DOHH2 (cell line): ENCODE results near the gene PCLO.

Source experiments
- EZH2phosphoT487 ChIP-seq: fragments of 200-600 bp; sonication (generic); IDR thresholded peaks from 2 replicates; pipeline ENCODE4 v1.6.1; 2017; ENCODE audit warnings: borderline replicate concordance, mild to moderate bottlenecking, antibody characterized with exemption, low read length, moderate library complexity, mixed read lengths
- TF ChIP-seq, protein P1 (sequence below): fragments of 200-600 bp; sonication (generic); IDR thresholded peaks from one replicate; pipeline ENCODE4 v1.5.1; 2014; ENCODE audit warnings: antibody characterized with exemption, mild to moderate bottlenecking, low read depth, low read length; ENCODE audit not compliant: poor library complexity, severe bottlenecking

DNA sequence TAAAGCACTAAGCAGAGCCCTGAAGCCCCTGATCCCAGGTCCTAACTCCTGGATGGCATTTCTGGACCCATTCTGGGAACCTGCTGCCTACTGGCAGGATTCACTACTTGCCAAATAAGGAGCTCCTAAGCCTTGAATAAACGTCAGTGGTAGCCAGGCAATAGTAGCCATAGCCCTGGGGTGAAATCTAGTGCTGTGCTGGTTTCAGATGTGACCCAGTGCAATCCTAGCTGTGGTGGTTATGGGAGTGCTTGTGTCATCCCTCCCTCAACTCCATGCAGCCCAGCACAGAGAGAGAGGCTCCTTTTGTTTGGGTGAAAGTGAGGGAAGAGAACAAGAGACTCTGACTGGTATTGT, 43.7 kb downstream of the PCLO start:
- TF ChIP-seq, protein P1, sequence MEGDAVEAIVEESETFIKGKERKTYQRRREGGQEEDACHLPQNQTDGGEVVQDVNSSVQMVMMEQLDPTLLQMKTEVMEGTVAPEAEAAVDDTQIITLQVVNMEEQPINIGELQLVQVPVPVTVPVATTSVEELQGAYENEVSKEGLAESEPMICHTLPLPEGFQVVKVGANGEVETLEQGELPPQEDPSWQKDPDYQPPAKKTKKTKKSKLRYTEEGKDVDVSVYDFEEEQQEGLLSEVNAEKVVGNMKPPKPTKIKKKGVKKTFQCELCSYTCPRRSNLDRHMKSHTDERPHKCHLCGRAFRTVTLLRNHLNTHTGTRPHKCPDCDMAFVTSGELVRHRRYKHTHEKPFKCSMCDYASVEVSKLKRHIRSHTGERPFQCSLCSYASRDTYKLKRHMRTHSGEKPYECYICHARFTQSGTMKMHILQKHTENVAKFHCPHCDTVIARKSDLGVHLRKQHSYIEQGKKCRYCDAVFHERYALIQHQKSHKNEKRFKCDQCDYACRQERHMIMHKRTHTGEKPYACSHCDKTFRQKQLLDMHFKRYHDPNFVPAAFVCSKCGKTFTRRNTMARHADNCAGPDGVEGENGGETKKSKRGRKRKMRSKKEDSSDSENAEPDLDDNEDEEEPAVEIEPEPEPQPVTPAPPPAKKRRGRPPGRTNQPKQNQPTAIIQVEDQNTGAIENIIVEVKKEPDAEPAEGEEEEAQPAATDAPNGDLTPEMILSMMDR: no peak
- TF ChIP-seq EZH2phosphoT487: no peak
